Mesodermal cell (in vitro differentiated cells): Measurements from ENCODE around the gene STXBP1.

ENCODE experiments used
- H3K27ac ChIP-seq: 2 replicates; pipeline ENCODE4 v1.7.0; 2013; ENCODE audit warnings: mild to moderate bottlenecking, low read depth, low read length, moderate library complexity; ENCODE audit not compliant: severe bottlenecking
- H3K36me3 ChIP-seq: 2 replicates; pipeline ENCODE4 v1.7.1; 2013; ENCODE audit warnings: mild to moderate bottlenecking, low read length, moderate library complexity; ENCODE audit not compliant: control insufficient read depth, insufficient read depth
- H3K4me1 ChIP-seq: one replicate; pipeline ENCODE4 v1.7.1; 2013; ENCODE audit warnings: mild to moderate bottlenecking, low read length; ENCODE audit not compliant: insufficient read depth, control insufficient read depth, poor library complexity, severe bottlenecking
- H3K4me3 ChIP-seq: 2 replicates; pipeline ENCODE4 v1.7.0; 2013; ENCODE audit warnings: low read length, control low read depth, mild to moderate bottlenecking; ENCODE audit not compliant: insufficient read depth, poor library complexity, severe bottlenecking; ENCODE audit errors: extremely low read depth
- H3K9me3 ChIP-seq: 2 replicates; pipeline ENCODE4 v1.7.1; 2013; ENCODE audit warnings: mild to moderate bottlenecking, low read length, moderate library complexity; ENCODE audit not compliant: control insufficient read depth
- WGBS, 2 experiments: methylation state at CpG; one replicate each; pipeline ENCODE4 v1.1.5; 2013; ENCODE audit warnings: missing lambda C conversion rate in 2 of 2; ENCODE audit not compliant: insufficient coverage in 2 of 2; 5-methylcytosine and 5-hydroxymethylcytosine counted together

STXBP1 gene

DNA sequence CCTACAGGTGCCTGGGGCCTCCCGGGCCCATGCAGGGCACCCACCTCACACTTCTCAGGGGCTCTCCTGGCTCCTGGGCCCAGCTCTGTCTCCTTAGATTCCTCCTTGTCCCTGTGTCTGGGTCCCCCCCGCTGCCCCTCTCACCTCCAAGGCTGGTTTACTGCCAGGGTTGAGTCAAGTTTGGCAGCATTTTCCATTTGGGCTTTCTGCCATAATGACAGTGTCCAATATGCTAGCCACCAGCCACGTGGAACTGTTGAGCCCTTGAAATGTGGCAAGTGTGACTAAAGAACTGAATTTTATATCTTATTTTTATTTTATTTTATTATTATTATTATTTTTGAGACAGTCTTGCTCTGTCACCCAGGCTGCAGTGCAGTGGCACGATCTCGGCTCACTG lies 105.7 kb downstream of the STXBP1 start:
- Histone ChIP-seq H3K27ac (no peak overlapping the region), H3K9me3 (no peaks in the 10 kb centered on the region), H3K36me3 (no peaks in the 10 kb centered on the region), H3K4me3 (no peak overlapping the region), H3K4me1 (no peaks in the 10 kb centered on the region)
- WGBS, 2 experiments, result 90 to 92% methylated on average over 1 to 4 of the region's 5 CpGs

DNA sequence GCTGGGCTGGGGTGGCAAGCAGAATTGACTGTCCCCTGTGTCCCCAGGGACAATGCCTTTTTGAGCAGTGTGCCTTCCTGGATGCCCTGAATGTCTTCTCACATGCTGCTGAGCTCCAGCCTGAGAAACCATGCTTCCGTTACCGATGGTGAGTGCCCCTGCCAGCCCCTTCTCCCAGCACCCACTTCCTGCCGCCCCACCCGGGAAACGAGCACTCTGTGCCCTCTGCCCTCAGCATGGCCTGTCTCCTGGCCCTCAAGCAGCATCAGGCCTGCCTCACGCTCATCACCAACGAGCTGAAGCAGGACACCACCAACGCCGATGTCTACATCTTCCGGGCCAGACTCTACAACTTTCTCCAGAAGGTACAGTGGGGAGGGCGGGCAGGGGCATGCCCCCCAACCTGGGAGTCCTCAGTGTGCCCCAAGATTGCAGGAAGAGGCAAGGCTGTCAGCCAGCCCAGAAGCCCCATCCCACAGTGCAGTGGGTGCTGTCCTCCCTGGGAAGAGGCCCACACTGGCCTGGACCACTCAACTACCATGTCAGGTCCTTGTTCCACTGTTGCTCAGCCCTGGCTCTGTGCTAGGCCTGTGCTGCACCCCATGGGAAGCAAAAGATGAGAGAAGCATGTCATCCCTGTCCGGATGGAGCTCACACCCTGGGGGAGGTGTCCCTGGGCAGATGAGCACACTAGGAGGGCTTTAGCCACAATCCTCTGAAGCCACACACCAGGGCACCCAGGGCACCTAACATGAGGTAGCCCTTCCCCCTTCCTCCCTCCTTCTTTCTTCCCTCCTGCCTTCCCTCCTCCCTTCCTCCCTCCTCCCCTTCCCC lies 108.2 kb downstream of the STXBP1 start:
- Histone ChIP-seq H3K4me3 (no peak overlapping the region), H3K9me3 (no peaks in the 10 kb centered on the region), H3K36me3 (no peaks in the 10 kb centered on the region), H3K27ac (no peak overlapping the region), H3K4me1 (no peaks in the 10 kb centered on the region)
- 93% methylated on average over 11 to 12 of the region's 12 CpGs for WGBS, 2 experiments

DNA sequence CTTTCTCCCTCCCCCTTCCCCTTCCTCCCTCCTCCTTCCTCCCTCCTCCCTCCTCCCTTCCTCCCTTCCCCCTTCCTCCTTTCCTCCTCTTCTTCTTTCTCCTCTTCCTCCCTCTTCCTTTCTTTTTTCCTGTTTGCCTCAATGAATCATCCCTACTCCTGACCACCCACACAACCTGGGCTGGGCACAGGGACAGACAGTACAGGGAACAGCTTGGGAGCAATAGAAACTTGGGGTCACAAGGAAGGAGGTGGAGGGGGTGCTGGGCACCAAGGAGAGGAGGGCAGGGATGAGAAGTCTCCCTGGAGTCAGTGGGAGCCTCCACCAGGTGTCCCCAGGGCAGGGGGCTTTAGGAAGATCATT lies 108.8 kb downstream of the STXBP1 start:
- no peaks in the 10 kb centered on the region for H3K4me1 ChIP-seq
- H3K9me3 ChIP-seq, result no peaks in the 10 kb centered on the region
- no peaks in the 10 kb centered on the region for H3K36me3 ChIP-seq
- H3K4me3 ChIP-seq, result no peak overlapping the region
- H3K27ac ChIP-seq, result no peak overlapping the region

DNA sequence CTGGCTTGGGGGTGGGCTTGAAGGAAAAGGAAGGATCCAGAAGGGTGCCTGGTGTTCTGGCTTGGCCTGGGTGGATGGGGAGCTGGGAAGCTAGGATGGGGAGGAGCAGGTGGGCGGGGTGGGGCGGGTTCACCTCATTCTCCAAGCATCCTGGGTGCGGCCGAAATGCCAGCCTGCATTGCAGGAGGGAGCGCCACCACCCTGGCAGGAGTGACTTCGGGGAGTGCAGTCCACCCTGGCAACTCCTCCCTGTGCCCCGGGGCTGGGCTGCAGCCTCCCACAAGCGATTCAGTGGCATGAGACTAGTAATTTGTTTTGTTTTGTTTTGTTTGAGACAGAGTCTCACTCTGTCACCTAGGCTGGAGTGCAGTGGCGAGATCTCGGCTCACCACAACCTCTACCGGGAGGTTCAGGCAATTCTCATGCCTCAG lies 109.3 kb downstream of the STXBP1 start:
- Histone ChIP-seq H3K4me1 (no peaks in the 10 kb centered on the region), H3K36me3 (no peaks in the 10 kb centered on the region), H3K4me3 (no peak overlapping the region), H3K9me3 (no peaks in the 10 kb centered on the region), H3K27ac (no peak overlapping the region)
- whole genome bisulfite sequencing, 2 experiments, result 71 to 75% methylated on average over 8 to 10 of the region's 11 CpGs

DNA sequence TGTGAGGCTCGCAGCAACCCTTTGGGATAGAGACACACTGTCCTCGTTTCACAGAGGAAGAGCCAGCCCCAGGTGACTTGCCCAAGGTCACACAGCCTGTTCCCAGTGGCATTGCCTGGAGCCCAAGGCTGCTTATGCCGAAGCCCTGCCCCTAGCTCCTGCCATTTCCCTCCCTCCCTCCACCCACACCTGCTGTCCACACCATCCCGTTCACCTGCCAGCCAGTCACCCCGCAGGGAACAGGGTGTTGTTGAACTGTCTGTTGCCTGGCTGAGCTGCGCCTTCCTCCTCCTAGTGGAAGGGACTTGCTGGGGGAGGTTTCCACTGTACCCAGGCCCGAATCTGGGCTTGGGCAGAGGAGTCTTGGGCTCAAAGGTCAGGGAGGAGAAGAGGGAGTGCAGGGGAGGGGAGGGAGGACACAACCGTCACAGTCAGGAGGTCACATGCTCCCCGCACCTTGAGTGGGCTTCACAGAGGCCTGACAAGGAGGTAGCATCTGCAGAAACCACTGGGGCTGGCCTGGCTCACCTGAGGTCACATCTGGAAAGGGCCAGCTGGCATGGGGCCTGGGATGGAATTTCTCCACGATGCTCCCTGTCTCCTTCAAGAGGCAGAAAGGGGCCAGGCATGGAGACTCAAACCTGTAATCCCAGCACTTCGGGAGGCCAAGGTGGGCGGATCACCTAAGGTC lies 110.1 kb downstream of the STXBP1 start:
- H3K4me1 ChIP-seq, result no peaks in the 10 kb centered on the region
- no peak overlapping the region for H3K27ac ChIP-seq
- H3K36me3 ChIP-seq, result no peaks in the 10 kb centered on the region
- H3K9me3 ChIP-seq, result no peaks in the 10 kb centered on the region
- H3K4me3 ChIP-seq, result no peak overlapping the region
- 78% methylated on average over 8 to 10 of the region's 12 CpGs for WGBS, 2 experiments

DNA sequence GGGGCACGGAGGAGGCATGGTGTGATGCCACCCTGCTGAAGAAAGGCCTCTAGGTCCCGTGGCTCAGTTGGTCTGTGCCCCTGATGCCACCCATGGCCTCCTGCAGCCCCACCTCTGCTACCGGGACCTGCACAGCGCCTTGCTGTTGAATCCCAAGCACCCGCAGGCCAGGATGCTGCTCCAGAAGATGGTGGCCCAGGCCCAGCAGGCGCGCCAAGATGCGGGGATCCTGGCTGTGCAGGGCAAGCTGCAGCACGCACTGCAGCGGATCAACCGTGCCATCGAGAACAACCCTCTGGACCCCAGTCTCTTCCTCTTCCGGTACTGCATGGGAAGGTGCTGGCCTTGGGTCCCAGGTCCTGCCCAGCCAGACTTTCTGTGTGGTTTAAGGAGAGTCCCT lies 110.9 kb downstream of the STXBP1 start:
- Histone ChIP-seq H3K36me3 (no peaks in the 10 kb centered on the region), H3K27ac (no peak overlapping the region), H3K4me1 (no peaks in the 10 kb centered on the region), H3K9me3 (no peaks in the 10 kb centered on the region), H3K4me3 (no peak overlapping the region)
- WGBS, 2 experiments, result 95 to 97% methylated on average over 10 to 13 of the region's 13 CpGs

DNA sequence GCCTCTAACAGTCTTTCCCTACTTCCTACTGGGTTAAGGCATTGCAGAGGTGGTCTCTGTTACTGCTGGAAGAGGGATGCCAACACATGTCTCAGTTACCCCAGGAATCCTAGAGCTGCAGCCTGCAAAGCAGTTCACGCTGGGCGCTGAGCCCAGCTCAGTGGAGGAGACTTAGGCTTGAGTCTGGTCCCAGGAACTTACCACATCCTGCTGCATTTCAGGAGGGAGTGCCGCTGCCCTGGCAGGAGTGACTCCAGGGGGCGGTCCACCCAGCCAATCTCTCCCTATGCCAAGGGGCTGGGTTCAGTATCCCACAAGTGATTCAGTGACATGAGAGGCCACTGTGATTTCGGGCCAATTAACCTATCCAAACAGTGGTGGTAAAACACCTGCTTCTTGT lies 111.4 kb downstream of the STXBP1 start:
- Histone ChIP-seq H3K36me3 (no peaks in the 10 kb centered on the region), H3K4me1 (no peaks in the 10 kb centered on the region), H3K4me3 (no peak overlapping the region), H3K9me3 (no peaks in the 10 kb centered on the region), H3K27ac (no peak overlapping the region)
- 94 to 100% methylated on average over 4 to 5 of the region's 5 CpGs for WGBS, 2 experiments

DNA sequence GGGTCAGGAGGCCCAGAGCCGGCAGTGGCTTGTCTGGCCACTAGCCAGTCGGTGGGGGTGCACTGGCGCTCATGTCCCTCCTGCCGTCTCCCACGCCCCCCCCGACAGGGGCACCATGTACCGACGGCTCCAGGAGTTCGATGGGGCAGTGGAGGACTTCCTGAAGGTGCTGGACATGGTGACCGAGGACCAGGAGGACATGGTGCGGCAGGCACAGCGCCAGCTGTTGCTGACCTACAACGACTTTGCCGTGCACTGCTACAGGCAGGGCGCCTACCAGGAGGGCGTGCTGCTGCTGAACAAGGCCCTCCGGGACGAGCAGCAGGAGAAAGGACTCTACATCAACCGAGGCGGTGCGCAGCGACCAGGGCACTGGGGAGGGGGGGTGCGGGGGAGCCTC lies 111.9 kb downstream of the STXBP1 start:
- Histone ChIP-seq H3K4me1 (no peaks in the 10 kb centered on the region), H3K36me3 (no peaks in the 10 kb centered on the region), H3K27ac (no peak overlapping the region), H3K9me3 (no peaks in the 10 kb centered on the region), H3K4me3 (no peak overlapping the region)
- WGBS, 2 experiments, result 80 to 81% methylated on average over 19 of the region's 23 CpGs

DNA sequence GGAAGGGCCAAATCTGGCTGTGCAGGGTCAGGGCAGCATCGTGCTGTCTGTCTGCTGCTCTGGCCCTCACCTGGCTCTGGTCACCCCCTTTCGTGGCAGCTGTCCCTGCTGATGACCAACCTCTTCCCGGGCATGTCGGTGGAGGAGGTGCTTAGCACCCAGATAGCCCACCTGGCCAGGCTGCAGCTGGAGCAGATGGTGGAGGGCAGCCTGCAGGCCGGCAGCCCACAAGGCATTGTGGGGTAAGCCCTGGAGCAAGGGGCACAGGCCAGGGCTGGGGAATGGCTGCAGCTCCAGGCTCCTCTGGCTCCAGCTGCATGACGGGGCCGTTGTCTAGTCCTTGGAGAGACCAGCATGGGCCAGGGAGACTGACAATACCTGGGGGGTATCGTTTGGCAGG lies 114.8 kb downstream of the STXBP1 start:
- Histone ChIP-seq H3K4me1 (no peaks in the 10 kb centered on the region), H3K9me3 (no peaks in the 10 kb centered on the region), H3K27ac (no peak overlapping the region), H3K36me3 (peaks cover 3% of the 10 kb centered on the region), H3K4me3 (no peak overlapping the region)
- WGBS, 2 experiments, result 84 to 89% methylated on average over 7 to 8 of the region's 8 CpGs

DNA sequence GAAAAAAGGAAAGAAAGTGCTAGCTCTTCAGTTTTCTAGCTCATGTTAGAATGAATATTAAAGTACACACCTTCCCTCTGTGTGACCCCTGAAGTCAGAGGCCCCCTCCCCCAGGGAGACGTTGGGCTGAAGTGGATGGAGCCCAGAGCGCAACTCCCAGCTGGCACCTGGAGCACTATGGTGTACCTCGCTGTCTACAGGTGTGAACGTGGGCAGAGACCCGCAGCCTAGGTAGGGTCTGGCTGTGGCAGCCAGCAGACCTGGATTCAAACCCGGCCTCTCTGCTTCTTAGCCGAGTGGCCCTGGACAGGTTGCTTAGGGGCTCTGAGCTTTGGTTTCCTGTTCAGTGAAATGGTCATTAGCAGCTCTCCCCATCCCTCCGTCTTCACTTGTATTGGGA lies 116.7 kb downstream of the STXBP1 start:
- no peaks in the 10 kb centered on the region for H3K9me3 ChIP-seq
- no peaks in the 10 kb centered on the region for H3K4me1 ChIP-seq
- 87 to 93% methylated on average over 7 of the region's 8 CpGs for WGBS, 2 experiments
- H3K27ac ChIP-seq, result no peak overlapping the region
- no peak overlapping the region for H3K4me3 ChIP-seq
- peaks cover 5% of the 10 kb centered on the region for H3K36me3 ChIP-seq
